ENCODE measurements around the gene XIRP1. TPM values are rescaled to one million over a fixed set of nuclear protein-coding genes. Genes with fewer than 3 reads are reported as not detected.
A peak's percentile ranks its signal among the peaks of the same experiment; 100 is the strongest.

Gene XIRP1
- total and polyA plus RNA-seq, 2 of the 13 experiments (the other 11 are each of a cell fraction or from before 2014, with no cell fraction given) = not detected

GRCh38 chr3:39154280-39155021 is 37.9 kb downstream of the XIRP1 start (continued):
- peak; percentile 44; the same call in 1 of the 2 replicates for TF ChIP-seq MYC (CRISPR knock-in tag; IDR thresholded peaks at IDR 0.05; ENCODE audit: borderline replicate concordance)
- TF ChIP-seq KDM5B (CRISPR knock-in tag; IDR thresholded peaks at IDR 0.05; ENCODE audit: borderline replicate concordance) = peak; percentile 85; the same call in 1 of the 2 replicates
- 0 out of 2 replicates have a peak, but pooled peaks have one; percentile 27 for TF ChIP-seq SMYD3 (CRISPR knock-in tag; IDR thresholded peaks at IDR 0.05)
- peak; percentile 54; the same call in 1 of the 2 replicates for TF ChIP-seq ZFP91 (CRISPR knock-in tag; IDR thresholded peaks at IDR 0.05; ENCODE audit: borderline replicate concordance)
- peak; percentile 14; the same call in 1 of the 2 replicates for TF ChIP-seq TFDP1 (CRISPR knock-in tag; IDR thresholded peaks at IDR 0.05; ENCODE audit: borderline replicate concordance)
- peak; percentile 46; the same call in 1 of the 2 replicates for TF ChIP-seq HIVEP1 (CRISPR knock-in tag; IDR thresholded peaks at IDR 0.05)
- TF ChIP-seq ZNF557 (CRISPR knock-in tag; IDR thresholded peaks at IDR 0.05) = 0 out of 2 replicates have a peak, but pooled peaks have one; percentile 32
- 0 out of 2 replicates have a peak, but pooled peaks have one; percentile 41 for TF ChIP-seq SKIL (CRISPR knock-in tag; IDR thresholded peaks at IDR 0.05; ENCODE audit: borderline replicate concordance)
- TF ChIP-seq ZNF331 (CRISPR knock-in tag; IDR thresholded peaks at IDR 0.05) = 0 out of 2 replicates have a peak, but pooled peaks have one; percentile 54
- 0 out of 2 replicates have a peak, but pooled peaks have one; percentile 38 for TF ChIP-seq CSRNP1 (CRISPR knock-in tag; IDR thresholded peaks at IDR 0.05)
- TF ChIP-seq DPF2 (CRISPR knock-in tag; IDR thresholded peaks at IDR 0.05; ENCODE audit: borderline replicate concordance, low read depth) = no peak
- peak; percentile 66 for TF ChIP-seq UBTF (CRISPR knock-in tag; IDR thresholded peaks at IDR 0.05)
- TF ChIP-seq ZMYM4 (CRISPR knock-in tag; IDR thresholded peaks at IDR 0.05) = peak; percentile 47; the same call in 1 of the 2 replicates
- TF ChIP-seq ATAD3A (CRISPR knock-in tag; IDR thresholded peaks at IDR 0.05) = no peak
- no peak for TF ChIP-seq MEIS2 (CRISPR knock-in tag; IDR thresholded peaks at IDR 0.05)
- TF ChIP-seq ATF3 (CRISPR knock-in tag; IDR thresholded peaks at IDR 0.05) = no peak
- TF ChIP-seq ZNF605 (CRISPR knock-in tag; IDR thresholded peaks at IDR 0.05) = peak; percentile 56
- TF ChIP-seq GATAD2A (CRISPR knock-in tag; IDR thresholded peaks at IDR 0.05) = peak; percentile 67
